ENCODE data around the gene VPS51.
"Not testable (repeated sequence)": the region's sequence is repeated elsewhere in the genome, so short reads cannot be mapped to it uniquely, and the experiment has no call there.

Gene VPS51

GRCh38 chr11:65136515-65137096 is 40.6 kb downstream of the VPS51 start:
- DNase-seq, result no peak

GRCh38 chr11:65141896-65142494 is 46.0 kb downstream of the VPS51 start:
- no peak for DNase-seq

- no peak for DNase-seq
Observed at GRCh38 chr11:65147352-65148075, 51.5 kb downstream of the VPS51 start.

GRCh38 chr11:65148657-65149056 is 52.6 kb downstream of the VPS51 start:
- DNase-seq, result no peak

GRCh38 chr11:65150131-65150508 is 54.1 kb downstream of the VPS51 start:
- DNase-seq, result not testable (repeated sequence)

GRCh38 chr11:65150509-65151299 is 54.7 kb downstream of the VPS51 start:
- no peak for DNase-seq

GRCh38 chr11:65151331-65151899 is 55.4 kb downstream of the VPS51 start:
- DNase-seq, result no peak

- no peak for DNase-seq
Observed at GRCh38 chr11:65152122-65152521, 56.1 kb downstream of the VPS51 start.

- DNase-seq, result no peak
Observed at GRCh38 chr11:65156256-65156655, 60.2 kb downstream of the VPS51 start.

- DNase-seq, result no peak
Observed at GRCh38 chr11:65156926-65157325, 60.9 kb downstream of the VPS51 start.

GRCh38 chr11:65157336-65157735 is 61.3 kb downstream of the VPS51 start:
- DNase-seq, result no peak

- no peak for DNase-seq
Observed at GRCh38 chr11:65159012-65159411, 63.0 kb downstream of the VPS51 start.

GRCh38 chr11:65160643-65161042 is 64.6 kb downstream of the VPS51 start:
- no peak for DNase-seq

All from NCI-H524 treated with DMSO at 0.1 percent for 48 hours (cell line).